HG02610 (cell line): Measurements from ENCODE around the gene CDC42SE1.

Source experiments
- ATAC-seq: cut with Tn5 transposase; IDR thresholded peaks from one replicate; pipeline ENCODE4 v1.9.1; 2021; ENCODE audit warnings: mild to moderate bottlenecking, moderate library complexity; ENCODE audit not compliant: unreplicated experiment

Gene CDC42SE1

DNA sequence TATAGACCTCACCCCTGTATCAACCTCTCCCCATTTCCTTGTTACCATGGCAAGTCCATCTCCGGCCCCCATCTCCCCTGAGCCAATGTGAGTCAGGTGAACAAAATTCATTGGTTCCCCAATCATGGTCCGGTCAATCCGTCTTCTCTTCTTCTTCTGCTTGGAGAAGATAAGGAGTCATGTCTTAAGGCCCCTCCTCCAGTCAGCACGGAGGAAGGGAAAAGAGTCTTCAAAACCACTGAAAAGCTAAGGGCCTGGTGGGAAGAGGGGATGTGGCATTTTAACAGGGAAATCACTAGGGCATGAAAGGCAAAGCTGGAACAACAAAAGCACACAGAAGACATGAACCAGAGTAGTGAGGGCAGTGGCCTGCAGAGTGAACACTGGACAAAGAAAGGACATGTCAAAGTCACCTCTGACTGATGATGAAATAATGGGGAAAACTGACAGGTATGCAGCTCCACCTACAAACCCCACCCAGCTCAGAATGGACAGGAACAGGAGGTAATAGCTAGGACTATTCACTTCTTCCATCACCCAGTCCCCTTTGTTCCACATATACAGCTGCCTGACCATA lies 4.4 kb downstream of the CDC42SE1 start:
- ATAC-seq = no peak

GRCh38 chr1:151051356-151052009 lies 7.9 kb downstream of the CDC42SE1 start:
- ATAC-seq = no peak

DNA sequence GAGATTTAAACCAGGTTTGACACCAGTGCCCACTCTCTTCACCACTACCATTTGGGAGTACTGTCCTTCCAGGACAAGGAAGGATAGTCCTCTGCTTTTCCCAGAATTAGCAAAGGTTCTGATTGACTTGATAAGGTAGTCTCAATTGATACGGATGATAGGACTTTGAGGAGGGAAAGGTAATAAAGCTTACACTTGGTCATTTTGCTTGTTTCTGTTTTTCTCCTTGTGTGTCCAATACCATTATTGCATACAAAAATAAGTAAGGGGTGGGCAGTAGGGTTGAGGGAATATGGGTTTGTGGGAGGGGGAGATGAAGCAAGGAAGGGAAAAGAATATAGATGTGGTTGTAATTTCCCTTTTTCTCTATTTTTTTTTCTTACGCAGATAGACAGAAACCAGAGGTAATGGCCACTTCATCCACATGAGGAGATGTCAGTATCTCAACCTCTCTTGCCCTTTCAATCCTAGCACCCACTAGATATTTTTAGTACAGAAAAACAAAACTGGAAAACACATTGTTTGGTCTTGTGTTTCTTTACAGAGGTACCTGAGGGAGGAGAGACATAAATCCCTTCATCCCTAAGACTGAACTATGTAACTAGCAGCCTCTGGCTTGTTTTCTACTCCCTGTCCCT lies 9.3 kb downstream of the CDC42SE1 start:
- ATAC-seq = no peak

DNA sequence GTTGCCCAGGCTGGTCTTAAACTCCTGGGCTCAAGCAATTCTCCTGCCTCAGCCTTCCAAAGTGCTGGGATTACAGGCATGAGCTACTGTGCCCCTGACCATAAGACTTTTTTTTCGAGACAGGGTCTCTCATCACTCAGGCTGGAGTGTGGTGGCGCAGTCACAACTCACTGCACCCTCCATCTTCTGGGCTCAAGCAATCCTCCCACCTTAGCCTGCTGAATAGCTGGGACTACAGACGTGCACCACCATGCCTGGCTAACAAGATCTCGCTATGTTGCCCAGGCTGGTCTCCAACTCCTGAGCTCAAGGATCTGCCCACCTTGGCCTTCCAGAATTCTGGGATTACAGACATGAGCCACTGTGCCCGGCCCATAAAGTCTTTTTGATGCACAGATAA lies 10.0 kb downstream of the CDC42SE1 start:
- no peak for ATAC-seq

DNA sequence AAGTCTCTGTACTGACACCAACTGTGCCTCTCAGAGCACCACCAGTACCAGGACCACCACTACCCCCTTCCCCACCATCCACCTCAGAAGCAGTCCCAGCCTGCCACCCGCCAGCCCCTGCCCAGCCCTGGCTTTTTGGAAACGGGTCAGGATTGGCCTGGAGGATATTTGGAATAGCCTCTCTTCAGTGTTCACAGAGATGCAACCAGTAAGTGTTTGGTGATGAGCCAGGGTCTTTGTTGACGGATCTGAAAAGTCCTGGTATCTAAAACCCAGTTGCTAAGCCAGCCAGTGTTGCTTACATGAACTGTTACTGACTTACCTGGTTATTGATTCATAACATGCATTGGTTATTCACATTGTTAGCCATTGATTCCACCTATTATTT lies 10.8 kb downstream of the CDC42SE1 start:
- no peak for ATAC-seq

DNA sequence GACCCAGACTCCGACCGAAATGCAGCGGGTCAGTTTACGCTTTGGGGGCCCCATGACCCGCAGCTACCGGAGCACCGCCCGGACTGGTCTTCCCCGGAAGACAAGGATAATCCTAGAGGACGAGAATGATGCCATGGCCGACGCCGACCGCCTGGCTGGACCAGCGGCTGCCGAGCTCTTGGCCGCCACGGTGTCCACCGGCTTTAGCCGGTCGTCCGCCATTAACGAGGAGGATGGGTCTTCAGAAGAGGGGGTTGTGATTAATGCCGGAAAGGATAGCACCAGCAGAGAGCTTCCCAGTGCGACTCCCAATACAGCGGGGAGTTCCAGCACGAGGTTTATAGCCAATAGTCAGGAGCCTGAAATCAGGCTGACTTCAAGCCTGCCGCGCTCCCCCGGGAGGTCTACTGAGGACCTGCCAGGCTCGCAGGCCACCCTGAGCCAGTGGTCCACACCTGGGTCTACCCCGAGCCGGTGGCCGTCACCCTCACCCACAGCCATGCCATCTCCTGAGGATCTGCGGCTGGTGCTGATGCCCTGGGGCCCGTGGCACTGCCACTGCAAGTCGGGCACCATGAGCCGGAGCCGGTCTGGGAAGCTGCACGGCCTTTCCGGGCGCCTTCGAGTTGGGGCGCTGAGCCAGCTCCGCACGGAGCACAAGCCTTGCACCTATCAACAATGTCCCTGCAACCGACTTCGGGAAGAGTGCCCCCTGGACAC lies 11.3 kb downstream of the CDC42SE1 start:
- peak; percentile 45 for ATAC-seq

DNA sequence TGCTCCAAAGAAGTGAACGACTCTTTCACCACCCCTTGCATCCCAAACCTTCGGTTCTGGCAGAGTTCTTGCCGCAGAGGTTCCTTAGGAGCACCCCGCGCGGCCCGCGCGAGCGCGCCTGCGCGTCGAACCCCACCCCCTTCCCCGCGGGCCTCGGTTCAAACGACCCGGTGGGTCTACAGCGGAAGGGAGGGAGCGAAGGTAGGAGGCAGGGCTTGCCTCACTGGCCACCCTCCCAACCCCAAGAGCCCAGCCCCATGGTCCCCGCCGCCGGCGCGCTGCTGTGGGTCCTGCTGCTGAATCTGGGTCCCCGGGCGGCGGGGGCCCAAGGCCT lies 11.9 kb downstream of the CDC42SE1 start, which contains the start of gene C1orf56:
Gene C1orf56 (plus strand): TSS at position 161 of the 334 bp plus-strand sequence. CDS start 97 bp downstream, at position 258.
- ATAC-seq = peak; percentile 53

GRCh38 chr1:151043163-151043562 lies 16.3 kb downstream of the CDC42SE1 start:
- no peak for ATAC-seq

DNA sequence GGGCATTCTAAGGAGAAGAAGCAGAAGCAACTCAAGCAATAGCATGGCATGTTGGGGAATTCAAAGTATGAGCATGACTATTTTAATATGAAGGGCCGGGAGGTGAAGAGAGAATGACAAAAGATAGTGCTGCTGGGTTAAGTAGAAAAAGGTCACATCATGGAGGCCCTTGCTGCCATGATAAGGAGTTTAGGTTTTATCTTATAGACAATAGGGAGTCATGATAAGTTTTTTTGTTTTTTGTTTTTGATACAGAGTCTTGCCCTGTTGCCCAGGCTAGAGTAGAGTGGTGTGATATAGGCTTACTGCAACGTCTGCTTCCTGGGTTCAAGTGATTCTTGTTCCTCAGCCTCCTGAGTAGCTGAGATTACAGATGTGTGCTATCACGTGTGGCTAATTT lies 19.9 kb downstream of the CDC42SE1 start:
- ATAC-seq = no peak

DNA sequence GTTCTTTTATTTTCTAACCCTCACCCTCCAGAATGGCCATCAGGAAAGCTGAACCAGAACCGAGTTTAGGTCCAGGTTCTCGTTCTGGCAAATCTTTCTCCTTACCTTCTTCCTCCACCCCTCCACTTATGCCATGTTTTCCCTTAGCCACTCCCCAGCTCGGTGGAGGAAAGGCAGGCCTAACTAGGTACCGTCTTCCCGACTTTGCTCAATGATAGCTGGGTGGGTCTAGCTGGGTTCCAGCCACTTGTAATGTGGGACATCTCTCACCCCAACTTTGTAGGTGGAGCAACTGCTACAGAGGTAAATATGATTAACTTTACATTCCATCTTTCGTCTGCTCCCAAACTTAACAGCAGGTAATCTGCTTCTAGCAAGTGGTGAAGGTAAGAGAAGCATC lies 22.4 kb downstream of the CDC42SE1 start:
- no peak for ATAC-seq

GRCh38 chr1:151036356-151036755 lies 23.1 kb downstream of the CDC42SE1 start, which contains the start of gene BNIPL:
Gene BNIPL, plus strand, starts transcription at chr1:151036586. Its CDS starts 140 bp downstream, at chr1:151036726.
- ATAC-seq = no peak

- ATAC-seq = no peak
These were observed 24.3 kb downstream of the CDC42SE1 start for GRCh38 chr1:151035167-151035566.

DNA sequence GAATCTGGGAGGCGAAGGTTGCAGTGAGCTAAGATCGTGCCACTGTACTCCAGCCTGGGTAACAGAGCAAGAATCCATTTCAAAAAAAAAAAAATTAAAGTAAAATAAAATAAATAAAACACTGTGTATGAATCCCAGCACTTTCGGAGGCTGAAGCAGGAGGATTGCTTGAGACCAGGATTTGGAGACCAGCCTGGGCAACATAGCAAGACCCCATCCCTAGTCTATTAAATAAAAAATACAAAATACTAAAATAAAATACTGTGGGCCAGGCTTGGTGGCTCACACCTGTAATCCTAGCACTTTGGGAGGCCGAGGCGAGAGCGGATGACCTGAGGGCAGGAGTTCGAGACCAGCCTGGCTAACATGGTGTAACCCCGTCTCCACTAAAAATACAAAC lies 27.3 kb downstream of the CDC42SE1 start:
- ATAC-seq = no peak

DNA sequence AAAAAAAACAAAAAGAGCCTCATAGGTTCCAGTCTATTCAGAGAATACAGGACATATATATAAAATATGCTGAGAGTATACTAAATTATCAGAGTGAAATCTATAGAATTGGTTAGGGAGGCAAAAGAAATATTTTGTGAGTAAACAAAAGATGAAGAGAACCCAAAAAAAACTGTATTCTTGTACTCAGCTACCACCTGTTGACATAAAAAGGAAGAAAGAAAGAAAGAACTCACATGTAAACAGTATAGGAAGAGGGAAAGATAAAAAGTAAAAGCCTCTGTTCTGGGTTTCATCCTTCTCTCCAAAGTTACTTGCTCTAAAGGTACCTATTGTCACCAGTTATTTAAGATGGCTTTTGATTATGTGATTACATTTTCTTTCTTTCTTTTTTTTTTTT lies 33.0 kb downstream of the CDC42SE1 start:
- no peak for ATAC-seq

- peak; percentile 59 for ATAC-seq
These were observed 34.8 kb downstream of the CDC42SE1 start for GRCh38 chr1:151024540-151025146.

DNA sequence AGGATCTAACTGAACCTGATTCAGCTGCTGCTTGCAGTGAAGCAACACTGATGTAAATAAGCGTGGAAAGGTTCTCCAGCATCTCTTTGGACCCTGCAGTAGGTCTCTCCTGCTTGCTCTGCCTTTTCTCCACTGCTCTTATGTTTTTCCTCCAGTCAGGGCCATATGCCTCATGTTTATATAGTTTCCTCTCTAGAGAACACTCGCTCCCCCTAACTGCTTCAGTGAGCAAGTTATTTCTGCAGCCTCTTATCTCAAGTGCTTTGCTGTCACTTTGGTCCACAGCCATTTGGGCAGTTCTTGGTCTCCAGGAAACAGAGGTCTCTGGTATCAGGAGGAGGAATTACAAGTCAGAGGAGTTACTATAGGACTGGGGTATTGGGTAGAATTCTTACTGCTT lies 45.9 kb downstream of the CDC42SE1 start:
- no peak for ATAC-seq

DNA sequence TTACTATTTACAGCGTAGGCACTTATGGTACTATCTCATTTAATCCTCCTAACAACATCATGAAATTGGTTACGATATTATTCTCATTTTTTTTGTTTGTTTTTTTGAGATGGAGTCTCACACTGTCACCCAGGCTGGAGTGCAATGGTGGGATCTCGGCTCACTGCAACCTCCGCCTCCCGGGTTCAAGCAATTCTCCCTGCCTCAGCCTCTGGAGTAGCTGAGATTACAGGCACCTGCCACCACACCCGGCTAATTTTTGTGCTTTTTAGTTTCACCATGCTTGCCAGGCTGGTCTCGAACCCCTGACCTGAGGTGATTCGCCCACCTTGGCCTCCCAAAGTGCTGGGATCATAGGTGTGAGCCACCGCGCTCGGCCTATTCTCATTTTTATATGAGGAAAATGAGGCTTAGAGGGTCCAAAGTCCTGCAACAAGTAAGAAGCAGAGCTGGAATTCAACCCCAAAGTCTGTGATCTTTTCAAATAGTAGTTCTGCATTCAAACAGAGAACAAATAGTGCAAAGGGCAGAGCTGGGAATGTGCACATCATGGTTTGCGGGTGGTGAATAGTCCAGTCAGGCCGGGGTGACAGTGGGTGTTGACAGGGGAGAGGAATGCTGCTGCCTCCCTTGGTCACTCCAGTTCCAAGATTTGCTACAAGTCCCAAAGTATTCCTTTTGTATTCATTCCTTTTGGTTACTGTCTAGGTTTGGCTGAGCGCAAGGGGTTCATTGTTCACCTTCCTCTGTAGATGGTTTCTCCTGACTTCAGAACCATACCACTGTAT lies 46.5 kb downstream of the CDC42SE1 start:
- ATAC-seq = no peak

DNA sequence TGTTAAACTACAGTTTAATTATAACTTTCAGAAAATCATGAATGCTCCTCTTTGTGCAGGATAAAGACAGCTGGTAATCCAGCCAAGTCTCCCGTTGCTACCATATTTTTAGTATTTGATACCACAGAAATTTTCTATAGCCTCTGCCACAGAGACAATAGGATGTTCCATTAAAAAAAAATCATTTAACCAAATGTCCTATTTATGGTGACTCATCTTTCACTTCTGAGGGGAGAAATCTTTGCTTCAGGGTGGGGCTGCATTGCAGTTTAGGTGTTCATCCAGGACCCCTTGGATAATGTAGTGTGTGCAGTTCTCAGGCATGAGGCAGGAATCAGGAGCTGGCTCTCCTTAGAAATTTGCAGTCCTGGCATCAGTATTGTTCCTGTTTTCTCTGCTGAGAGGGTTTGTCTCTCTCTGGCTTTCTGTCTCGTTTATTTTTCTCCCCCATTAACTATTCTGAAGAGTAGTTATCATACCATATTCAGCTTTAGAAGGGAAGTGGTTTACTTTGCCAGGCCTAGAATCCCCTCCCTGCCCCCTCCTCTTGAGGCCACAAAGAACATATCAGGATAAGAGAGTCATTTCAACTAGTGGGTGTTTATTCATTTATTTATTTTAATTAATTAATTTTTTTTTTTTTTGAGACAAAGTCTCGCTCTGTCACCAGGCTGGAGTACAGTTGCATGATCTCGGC lies 48.1 kb downstream of the CDC42SE1 start:
- no peak for ATAC-seq

DNA sequence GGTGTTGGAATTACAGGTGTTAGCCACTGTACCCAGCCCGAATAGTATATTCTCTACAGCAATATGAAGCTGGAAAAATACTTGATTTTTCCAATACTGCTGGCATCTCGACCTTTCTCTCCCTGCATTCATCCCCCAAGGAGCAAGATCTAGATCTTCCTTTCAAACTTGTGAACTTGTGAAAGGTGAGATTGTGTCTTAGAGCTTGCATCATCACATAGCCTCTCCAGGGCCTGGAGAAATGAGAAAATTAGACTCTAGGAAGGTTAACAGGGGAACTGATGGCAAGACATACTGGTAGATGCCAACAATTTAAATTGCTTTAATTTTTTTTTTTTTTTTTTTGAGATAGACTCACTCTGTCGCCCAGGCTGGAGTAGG lies 49.1 kb downstream of the CDC42SE1 start:
- ATAC-seq = no peak
